ENCODE results near the gene C1QC.
A peak's percentile ranks its signal among the peaks of the same experiment; 100 is the strongest.

Gene C1QC

DNA sequence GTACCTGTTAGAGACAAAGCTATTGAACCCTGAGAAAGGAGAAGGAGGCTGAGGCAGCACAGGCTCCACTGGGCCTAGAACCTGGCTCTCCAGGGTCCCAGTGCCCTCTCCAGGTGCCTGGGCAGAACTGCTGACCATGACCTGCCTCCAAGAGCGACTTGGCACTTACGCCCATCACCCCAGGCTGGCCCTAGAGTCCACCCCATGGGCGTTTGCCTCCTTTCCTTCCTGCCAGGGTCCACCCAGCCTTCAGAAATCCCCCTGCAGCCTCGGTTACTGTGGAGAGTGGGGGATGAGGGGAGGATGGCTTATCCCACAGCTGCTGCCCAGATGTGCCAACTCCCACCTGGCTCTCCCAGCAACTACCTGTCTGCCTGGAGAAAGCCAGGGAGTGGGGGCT lies 21.7 kb upstream of the C1QC start:
- DNase-seq, result no peak

DNA sequence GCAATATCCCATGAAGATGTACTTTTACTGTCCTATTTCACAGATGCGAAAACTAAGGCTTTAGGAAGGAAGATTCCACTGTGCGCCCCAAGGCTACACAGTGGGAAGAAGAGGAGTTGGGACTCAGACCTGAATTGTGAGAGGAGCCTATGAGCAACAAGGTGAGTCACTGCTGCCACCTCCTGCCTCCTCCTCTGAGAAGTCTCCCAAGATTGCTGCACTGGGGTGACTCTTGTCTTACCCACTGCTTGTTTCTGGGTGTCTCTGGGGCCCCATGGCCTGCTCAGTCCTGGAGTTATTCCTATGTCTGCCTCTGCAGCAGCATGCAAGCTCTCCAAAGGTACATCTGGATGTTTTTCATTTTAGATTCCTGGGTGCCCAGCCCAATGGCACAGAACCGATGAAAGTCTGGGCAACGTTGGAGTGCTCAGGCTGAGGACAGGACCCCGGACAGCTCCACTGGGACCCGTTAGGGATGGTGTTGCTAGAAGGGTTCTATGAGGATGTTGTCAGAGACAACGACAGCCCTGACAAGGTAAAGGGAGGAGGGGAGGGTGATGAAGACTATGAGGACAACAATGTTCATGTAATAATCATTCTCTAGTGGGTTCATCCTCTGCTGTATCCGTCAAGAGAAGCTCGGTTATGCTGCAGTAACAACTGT lies 18.0 kb upstream of the C1QC start:
- DNase-seq, result no peak

DNA sequence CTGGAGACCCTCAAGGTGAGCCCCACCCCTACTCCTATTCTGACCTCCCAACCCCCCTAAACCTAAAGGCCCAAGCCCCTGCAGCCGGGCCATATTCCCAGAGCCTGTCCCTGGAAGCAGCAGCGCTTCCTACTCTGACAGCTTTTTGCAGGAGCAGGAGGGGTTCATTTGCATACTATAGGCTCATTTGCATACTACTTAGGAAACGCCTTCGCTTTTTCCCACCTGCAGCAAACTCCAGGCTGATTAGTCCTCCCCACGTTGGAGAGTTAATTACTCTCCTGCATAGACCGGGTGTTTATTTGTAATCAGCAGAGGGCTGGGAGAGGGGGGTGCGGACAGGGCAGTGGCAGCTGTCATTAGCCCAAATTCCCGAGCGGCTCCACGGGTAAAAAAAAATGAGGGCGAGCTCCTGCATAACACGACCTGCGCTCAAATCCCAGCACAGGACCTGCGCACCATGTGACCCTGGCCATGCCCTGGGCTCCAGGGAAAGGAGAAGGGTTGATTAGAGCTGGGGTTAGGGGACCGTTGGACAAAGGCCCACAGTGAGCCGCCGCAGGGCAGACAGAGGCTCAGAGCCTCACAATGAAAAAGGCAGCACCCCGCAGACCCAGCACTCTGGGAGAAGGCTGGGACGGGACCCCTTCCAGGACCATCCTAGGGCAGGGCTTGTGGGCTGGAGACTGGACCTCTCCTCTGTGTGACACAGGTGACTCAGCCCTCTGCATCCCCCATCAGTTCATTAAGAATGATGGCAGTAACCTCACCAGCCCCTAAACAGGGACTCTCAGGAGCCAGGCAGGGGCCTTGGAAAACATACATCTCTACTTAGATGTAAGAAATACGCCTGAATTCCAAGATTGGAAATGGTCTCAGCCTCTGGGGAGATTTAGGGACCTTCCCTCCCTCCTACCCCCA lies 16.9 kb upstream of the C1QC start:
- no peak for DNase-seq

DNA sequence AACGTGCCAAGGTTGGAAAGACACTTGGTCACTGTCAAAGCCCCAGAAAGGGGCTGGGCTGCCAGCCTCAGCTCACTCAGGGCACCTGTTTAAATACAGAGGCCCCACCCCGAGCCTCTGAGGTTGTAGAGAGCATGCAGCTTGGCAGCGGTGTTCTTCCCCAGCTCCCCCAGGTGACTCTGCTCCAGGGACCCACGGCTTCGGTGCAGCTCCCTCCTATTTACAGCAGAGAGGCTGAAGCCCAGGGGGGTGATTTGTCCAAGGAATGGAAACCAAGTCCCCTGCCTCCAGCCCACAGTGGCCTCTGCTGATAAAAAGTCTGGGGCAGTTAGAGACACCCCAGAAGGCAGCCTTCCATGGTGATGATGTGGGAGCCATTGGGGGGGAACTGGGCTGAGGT lies 16.1 kb upstream of the C1QC start:
- DNase-seq, result no peak

DNA sequence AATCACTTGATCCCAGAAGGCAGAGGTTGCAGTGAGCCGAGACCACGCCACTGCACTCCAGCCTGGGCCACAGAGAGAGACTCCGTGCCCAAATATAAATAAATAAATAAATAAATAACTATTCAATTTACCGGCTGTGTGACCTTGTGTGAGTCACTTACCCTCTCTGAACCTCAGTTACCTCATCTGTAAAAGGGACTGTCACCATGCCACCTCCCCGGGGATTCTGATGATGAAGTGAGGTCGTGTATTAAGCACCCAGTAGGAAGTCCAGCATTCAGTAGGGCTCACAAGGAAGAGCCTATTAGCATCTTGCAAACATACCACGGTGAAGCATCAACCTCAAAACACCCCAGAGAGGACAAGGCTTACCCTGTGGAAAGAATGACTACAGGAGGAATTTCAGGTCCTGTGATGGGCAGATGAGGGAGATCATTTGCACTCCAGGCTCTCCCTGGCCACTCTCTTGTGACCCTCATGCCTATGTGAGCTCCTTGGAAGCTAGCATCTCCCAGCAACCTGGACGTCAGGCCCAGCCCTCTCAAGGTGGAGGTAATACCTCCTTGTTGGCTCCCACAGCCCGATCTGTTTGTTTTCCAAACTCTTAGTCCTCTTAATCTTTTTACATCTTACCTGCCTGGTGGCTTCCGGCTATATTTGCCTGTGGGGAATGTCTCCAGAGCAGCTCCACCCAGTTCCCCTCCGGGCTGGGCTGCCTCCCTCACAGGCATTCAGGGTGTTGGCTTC lies 14.6 kb upstream of the C1QC start:
- no peak for DNase-seq

DNA sequence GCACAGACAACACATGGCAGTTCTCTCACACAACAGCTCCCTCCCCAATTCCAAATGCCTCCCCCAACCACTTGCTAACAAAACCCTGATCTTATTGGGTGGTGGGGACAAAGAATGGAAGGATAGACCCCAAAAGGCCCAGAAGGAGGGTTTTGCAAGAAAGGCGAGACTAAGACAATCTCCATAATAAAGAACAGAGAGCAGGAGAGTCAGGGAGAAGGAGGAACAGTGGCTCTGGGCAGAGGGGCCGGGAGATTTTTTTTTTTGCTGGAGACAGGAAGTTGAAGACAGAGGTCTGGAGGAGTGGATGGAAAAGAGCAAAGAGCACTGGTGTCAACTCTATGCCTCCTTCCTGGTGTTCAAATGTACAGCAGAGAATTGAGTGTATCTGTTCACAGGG lies 13.5 kb upstream of the C1QC start:
- DNase-seq, result no peak

DNA sequence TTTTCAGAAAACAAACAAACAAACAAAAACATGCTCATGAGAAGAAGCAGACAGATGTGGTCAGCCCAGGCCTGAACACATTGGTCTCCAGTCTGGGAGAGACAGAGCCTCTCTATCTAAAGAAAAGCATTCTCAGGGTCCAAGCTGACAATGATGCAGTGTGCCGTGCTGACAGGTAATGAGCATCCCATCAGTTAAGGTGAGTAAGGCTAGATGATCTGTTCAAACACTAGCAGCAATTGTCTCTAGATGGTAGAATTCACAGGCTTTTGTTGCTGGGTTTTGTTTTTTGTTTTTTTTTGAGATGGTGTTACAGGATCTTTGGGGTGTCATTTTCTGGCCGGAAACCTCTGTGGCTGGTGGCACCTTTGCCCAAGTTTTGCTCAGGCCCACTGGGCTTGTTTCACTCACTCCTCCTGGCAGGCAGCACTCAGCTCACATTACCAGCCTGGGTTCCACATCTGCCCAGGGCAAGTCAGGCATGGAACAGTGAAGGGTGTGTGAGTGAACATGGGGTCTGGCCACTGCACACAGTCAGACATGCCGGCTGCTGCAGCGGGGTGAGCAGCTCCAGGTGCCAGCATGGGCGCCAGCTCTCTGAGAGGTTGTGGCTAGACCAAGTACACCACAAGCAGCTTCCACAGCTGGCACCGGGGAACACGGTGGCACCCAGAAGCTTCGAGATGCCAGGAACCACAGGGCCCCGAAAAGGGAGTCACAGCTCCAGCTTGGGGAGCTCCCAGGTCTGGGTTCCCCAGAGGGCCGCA lies 9.6 kb upstream of the C1QC start:
- no peak for DNase-seq

DNA sequence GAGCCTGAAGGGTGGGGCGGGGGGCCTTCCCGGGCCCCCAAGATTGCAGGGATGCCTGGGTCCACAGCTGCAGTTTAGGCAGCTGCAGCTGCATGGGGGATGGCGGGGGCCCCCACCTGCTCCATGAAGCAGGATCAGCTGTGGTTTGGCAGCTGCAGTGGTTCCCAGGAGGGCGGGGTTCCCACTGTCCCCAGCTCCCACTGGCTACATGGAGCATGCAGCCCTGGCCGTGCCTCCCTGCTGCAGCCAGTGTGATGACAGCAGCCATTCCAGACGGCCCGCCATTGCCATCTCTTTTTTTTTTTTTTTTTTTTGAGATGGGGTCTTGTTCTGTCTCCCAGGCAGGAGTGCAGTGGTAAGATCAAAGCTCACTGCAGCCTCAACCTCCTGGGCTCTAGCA lies 8.0 kb upstream of the C1QC start:
- no peak for DNase-seq

DNA sequence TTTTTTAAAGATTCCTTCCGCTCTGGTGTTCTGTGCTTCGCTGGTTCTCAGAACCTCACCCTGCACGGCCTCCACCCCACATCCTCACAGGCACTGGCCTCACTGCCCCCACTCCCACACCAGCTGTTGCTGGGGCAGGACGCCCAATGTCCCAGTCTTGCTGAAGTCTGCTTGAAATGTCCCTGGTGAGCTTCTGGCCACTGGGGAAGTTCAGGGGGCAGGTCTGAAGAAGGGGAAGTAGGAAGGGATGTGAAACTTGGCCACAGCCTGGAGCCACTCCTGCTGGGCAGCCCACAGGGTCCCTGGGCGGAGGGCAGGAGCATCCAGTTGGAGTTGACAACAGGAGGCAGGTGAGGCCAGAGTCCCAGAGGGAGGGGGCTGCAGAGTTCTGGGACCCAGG lies 7.1 kb upstream of the C1QC start, which contains the start of gene C1QA:
TSS of gene C1QA (plus strand) at position 276 of the 400 bp plus-strand sequence. CDS start 989 bp downstream, outside the sequence.
- no peak for DNase-seq

DNA sequence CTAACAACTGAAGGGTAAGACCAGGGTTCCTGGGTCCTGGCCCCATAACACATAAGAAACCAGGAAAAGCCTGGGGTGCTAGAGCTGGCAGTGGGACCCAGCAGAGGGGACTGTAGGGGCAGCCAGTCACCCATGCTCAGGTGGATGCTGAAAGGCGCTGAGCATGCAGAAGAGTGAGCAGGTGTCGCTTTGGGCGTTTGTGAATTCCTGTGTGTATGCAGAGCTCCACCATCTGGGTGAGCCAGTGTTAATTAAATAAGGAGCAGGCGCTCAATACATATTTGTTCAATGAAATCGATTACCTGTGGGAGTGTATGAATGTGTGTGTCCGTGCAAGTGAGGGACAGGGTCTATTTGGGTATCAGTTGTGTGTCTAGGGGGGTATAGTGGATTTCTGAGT lies 6.5 kb upstream of the C1QC start:
- no peak for DNase-seq

DNA sequence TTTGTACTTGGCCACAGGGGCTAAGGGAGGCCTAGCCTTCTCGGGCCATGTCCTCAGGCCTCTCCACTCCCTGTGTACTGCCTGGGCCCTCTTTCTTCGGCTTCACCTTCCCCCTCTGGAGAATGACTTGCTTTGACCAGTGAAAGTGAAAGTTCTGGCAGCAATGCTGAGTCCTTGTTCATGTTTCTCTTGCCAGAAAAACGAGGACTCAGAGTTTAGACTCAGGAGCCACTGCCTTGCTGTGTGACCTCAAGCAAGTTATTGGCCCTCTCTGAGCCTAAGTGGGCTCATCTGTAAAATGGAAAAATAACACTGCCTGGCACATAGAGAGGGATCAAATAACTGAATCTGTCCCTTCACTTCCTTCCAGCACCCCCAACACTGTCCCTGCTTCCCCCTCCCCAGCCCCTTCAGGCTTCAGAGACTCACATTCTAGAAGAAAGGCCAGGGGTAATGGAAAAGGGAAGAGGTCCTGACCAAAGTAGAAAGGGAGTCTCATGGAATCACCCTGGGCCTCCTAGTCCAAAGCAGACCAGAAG lies 5.5 kb upstream of the C1QC start:
- no peak for DNase-seq

DNA sequence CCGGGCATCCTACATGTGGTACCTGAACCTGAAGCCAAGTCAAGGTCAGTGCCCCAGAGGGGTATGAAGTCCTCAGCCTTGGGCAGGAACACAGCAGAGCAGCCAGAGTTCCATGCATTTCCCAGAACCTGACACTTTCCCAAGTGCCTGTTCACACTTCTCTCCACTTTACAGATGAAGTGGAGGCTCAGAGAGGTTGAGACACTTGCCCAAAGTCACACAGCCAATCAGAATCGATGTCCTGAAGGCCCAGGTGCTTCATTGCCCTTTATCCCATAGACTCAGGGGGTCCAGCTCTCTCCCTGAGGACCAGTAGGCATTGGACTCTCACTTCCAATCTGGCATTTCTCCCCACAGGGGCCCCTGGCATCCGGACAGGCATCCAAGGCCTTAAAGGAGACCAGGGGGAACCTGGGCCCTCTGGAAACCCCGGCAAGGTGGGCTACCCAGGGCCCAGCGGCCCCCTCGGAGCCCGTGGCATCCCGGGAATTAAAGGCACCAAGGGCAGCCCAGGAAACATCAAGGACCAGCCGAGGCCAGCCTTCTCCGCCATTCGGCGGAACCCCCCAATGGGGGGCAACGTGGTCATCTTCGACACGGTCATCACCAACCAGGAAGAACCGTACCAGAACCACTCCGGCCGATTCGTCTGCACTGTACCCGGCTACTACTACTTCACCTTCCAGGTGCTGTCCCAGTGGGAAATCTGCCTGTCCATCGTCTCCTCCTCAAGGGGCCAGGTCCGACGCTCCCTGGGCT lies 4.8 kb upstream of the C1QC start:
- no peak for DNase-seq

DNA sequence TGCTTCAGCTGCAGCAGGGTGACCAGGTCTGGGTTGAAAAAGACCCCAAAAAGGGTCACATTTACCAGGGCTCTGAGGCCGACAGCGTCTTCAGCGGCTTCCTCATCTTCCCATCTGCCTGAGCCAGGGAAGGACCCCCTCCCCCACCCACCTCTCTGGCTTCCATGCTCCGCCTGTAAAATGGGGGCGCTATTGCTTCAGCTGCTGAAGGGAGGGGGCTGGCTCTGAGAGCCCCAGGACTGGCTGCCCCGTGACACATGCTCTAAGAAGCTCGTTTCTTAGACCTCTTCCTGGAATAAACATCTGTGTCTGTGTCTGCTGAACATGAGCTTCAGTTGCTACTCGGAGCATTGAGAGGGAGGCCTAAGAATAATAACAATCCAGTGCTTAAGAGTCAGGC lies 4.1 kb upstream of the C1QC start:
- no peak for DNase-seq

DNA sequence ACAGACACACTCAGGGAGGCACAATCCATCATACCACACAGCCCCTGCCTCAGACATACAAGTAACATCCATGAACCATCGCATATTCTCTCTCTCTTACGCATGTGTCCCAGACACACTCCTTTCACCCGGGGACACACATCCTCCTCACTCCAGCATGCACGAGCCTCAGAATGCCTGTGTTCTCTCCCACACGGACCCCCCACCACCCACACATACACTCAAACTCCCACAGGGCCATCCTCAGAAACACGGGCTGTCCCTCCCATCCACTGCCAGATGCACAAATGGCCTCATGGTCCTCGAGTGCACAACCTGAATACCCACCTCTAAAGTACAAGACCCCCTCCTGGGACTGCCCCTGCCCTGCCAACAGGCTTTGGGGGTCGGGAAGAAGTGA lies 2.2 kb upstream of the C1QC start:
- DNase-seq, result no peak

DNA sequence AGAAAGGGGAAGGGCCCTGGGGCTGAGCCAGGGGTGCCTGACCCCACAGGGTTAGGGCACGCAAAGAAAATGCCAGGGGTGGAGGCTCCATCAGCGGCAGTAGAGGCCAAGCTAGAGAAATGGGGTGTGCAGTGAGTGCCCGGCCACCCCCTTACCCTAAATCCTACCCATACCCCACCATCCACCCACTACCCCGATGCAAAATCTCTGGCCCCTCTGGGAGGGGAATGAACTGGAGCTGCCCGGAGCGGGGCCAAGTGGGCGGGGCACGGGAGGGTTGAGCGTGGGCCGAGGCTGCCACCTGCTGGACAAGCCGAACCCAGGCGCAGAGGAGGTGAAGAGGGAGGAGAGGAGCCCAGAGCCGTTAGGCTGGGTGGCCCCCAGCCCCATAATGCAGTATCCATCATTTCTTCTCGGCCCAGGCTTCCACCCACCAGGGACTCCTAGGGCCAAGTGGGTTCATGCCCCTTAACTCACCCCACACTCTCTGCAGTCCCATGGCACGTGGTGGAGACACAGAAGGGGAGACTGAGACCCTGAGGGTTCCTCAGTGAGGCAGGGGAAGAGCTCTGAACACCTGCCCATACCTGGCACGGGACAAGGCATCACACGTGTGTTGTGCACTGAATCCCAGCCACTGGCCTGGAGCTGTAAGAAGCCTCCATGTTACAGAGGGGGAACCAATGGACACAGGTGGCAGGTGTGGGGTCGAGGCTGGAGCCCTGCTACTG lies 1.4 kb upstream of the C1QC start:
- peak; percentile 44 for DNase-seq

DNA sequence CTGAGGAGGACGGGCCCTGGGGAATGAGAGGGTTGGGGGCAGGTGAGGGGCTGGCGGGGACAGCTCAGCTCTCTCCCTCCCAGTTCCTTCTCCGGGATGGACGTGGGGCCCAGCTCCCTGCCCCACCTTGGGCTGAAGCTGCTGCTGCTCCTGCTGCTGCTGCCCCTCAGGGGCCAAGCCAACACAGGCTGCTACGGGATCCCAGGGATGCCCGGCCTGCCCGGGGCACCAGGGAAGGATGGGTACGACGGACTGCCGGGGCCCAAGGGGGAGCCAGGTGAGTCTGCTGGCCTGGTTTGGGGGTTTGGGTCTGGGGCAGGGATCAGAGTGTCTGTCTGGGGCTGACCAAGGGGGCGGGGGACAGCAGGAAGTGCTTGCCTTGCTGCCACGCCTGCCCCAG lies 495 bp downstream of the C1QC start:
- DNase-seq, result no peak

DNA sequence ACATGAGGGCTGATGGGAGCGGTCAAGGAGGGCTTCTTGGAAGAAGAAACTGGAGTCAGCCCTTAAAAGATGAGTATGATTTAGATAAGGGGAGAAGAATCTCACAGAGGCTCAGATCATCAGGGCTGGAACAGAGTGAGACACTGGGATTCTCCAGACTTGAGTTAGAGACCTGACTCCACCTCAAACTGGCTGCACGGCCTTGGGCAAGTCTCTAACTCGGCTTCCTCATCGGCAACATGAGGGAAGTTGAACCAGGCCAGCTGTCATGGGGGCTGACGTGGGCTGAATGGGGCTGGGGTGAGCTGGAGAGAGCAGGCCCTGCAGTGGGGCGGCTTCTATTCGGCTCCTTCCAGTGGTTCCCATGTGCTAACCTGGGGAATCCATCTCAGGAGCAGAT lies 2.5 kb downstream of the C1QC start:
- no peak for DNase-seq

DNA sequence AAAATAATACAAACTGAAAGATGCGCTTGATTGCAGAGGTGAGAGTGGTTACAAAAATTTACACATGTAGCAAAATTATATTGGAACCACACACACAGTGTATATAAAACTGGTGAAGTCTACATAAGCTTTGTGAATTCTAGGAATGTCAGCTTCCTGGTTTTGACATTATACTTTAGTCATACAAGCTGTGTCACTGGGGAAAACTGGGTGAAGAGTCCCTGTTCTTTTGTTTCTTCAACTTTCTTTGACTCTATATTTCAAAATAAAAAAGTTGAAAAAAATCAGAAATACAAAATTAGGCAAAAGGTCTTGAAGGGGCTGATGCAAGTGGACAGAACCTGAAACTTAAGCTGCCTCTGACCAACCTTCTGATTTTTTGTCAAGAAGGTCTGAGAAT lies 3.0 kb downstream of the C1QC start:
- no peak for DNase-seq

DNA sequence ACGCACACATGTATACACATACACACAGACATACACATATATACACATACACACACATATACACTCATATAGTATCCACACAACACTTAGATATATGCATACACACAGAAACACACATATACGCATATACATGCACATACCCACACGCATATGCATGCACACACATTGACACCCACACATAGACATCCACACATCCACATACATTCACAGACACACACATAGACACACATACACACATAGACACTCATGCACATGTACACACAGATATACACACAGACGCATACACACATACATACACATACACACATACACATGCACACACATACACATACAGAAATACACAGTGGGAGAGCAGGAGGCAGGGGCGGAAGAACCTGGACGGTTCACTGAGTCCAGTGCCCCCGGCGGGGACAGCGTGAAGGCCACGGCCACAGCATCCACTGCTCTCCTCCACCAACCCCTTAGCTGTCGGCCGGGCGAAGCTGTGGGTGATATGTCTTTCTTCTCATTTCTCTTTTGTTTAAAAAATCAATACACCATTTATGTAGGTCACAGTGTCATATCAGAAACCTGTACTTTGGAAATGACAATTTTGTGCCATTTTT lies 6.8 kb downstream of the C1QC start:
- DNase-seq, result no peak

Data from amniotic stem cell (primary cell).